Astrocyte (in vitro differentiated cells and primary cell): Measurements from ENCODE around the gene TRIM63.

ENCODE experiments used
- EZH2 ChIP-seq: IDR thresholded peaks from 2 replicates; pipeline ENCODE4 v1.6.1; 2012; ENCODE audit warnings: mild to moderate bottlenecking, low read length, inconsistent platforms; ENCODE audit not compliant: insufficient read depth
- TF ChIP-seq, protein P1 (sequence below): IDR thresholded peaks from 2 replicates; pipeline ENCODE4 v1.5.1; 2011; ENCODE audit warnings: low read depth, mild to moderate bottlenecking, inconsistent platforms, low read length, moderate library complexity; ENCODE audit not compliant: insufficient read depth

DNA sequence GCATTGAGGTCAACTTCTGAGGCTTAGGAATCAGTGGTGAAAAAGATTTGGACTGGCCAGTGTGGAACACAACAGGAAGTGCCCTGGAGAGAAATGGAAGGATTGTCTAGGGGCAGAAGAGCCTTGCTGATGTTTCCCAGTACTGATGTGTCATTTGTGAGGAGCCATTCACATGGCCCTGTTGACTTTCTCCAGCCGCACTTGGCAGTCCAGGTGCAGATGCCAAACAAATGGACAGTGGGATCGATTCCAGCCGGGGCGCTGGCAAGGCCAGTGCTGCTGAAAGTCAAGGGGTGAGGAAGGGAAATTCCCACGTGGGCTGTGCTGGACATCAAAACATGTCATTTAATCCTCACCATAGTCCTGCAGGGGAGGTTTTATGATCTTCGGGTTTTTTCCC, 4.9 kb upstream of the TRIM63 start:
- TF ChIP-seq, protein P1, sequence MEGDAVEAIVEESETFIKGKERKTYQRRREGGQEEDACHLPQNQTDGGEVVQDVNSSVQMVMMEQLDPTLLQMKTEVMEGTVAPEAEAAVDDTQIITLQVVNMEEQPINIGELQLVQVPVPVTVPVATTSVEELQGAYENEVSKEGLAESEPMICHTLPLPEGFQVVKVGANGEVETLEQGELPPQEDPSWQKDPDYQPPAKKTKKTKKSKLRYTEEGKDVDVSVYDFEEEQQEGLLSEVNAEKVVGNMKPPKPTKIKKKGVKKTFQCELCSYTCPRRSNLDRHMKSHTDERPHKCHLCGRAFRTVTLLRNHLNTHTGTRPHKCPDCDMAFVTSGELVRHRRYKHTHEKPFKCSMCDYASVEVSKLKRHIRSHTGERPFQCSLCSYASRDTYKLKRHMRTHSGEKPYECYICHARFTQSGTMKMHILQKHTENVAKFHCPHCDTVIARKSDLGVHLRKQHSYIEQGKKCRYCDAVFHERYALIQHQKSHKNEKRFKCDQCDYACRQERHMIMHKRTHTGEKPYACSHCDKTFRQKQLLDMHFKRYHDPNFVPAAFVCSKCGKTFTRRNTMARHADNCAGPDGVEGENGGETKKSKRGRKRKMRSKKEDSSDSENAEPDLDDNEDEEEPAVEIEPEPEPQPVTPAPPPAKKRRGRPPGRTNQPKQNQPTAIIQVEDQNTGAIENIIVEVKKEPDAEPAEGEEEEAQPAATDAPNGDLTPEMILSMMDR: no peak
- TF ChIP-seq EZH2: no peak
